Retinal pigment epithelial cell (primary cell): ENCODE results near the gene DGCR8.
"Not testable (repeated sequence)": the region's sequence is repeated elsewhere in the genome, so short reads cannot be mapped to it uniquely, and the experiment has no call there.

Experiments
- DNase-seq: peaks from one replicate; pipeline ENCODE4 v3.0.0-alpha.2; 2010; ENCODE audit warnings: low read depth
- H3K4me3 ChIP-seq: 2 replicates; pipeline ENCODE4 v1.5.1; 2011; ENCODE audit warnings: mild to moderate bottlenecking, low read length, control low read depth, moderate library complexity
- CTCF ChIP-seq: conservative IDR thresholded peaks from 2 replicates; pipeline ENCODE4 v1.5.1; 2011; ENCODE audit warnings: low read depth, low read length, control low read depth, inconsistent platforms

DGCR8 gene

GRCh38 chr22:20063271-20064139 lies 16.5 kb upstream of the DGCR8 start:
- no peak for DNase-seq
- H3K4me3 ChIP-seq: no peak overlapping the region
- TF ChIP-seq CTCF: no peak

- no peak for TF ChIP-seq CTCF
- H3K4me3 ChIP-seq: no peak overlapping the region
- no peak for DNase-seq
Measured at GRCh38 chr22:20064140-20064480, 15.9 kb upstream of the DGCR8 start.

GRCh38 chr22:20064545-20065262 lies 15.3 kb upstream of the DGCR8 start:
- DNase-seq: no peak
- TF ChIP-seq CTCF: no peak
- no peak overlapping the region for H3K4me3 ChIP-seq

- TF ChIP-seq CTCF: no peak
- no peak overlapping the region for H3K4me3 ChIP-seq
- DNase-seq: no peak
Measured at GRCh38 chr22:20065896-20066616, 14.0 kb upstream of the DGCR8 start.

GRCh38 chr22:20066617-20067383 lies 13.2 kb upstream of the DGCR8 start:
- no peak for TF ChIP-seq CTCF
- no peak for DNase-seq
- no peak overlapping the region for H3K4me3 ChIP-seq

- H3K4me3 ChIP-seq, DNase-seq: not testable (repeated sequence)
Measured at GRCh38 chr22:20067384-20067682, 12.7 kb upstream of the DGCR8 start.

GRCh38 chr22:20068640-20069039 lies 11.4 kb upstream of the DGCR8 start:
- no peak overlapping the region for H3K4me3 ChIP-seq
- TF ChIP-seq CTCF: no peak
- DNase-seq: no peak
